Astrocyte (in vitro differentiated cells and primary cell): ENCODE results near the gene CREB5. TPM values are rescaled to one million over a fixed set of nuclear protein-coding genes. Genes with fewer than 3 reads are reported as not detected.
A peak's percentile ranks its signal among the peaks of the same experiment; 100 is the strongest.

ENCODE experiments used
- DNase-seq: peaks from one replicate; pipeline ENCODE4 v3.0.0-alpha.2; 2010; ENCODE audit warnings: low read depth
- FAIRE-seq: peaks from 2 replicates; lab custom pipeline; 2011; peaks lifted over from hg19 to GRCh38; lab: Jason Lieb, UNC
- H2AFZ ChIP-seq: 2 replicates; pipeline ENCODE4 v1.6.0; 2012; ENCODE audit warnings: low read depth, low read length, inconsistent platforms
- H3K27ac ChIP-seq: 2 replicates; pipeline ENCODE4 v1.5.1; 2011; ENCODE audit warnings: low read depth, low read length, inconsistent platforms
- H3K27me3 ChIP-seq: 2 replicates; pipeline ENCODE4 v1.6.0; 2011; ENCODE audit warnings: low read length, inconsistent platforms; ENCODE audit not compliant: insufficient read depth
- H3K36me3 ChIP-seq: 2 replicates; pipeline ENCODE4 v1.5.1; 2011; ENCODE audit warnings: low read length, inconsistent platforms; ENCODE audit not compliant: insufficient read depth
- H3K4me1 ChIP-seq: 2 replicates; pipeline ENCODE4 v1.5.1; 2011; ENCODE audit warnings: low read length, inconsistent platforms; ENCODE audit not compliant: insufficient read depth
- H3K4me2 ChIP-seq: 2 replicates; pipeline ENCODE4 v1.6.0; 2012; ENCODE audit warnings: low read length, inconsistent platforms
- H3K4me3 ChIP-seq: 2 replicates; pipeline ENCODE4 v1.5.1; 2011; ENCODE audit warnings: low read depth, mild to moderate bottlenecking, low read length, inconsistent platforms; ENCODE audit not compliant: insufficient read depth
- H3K79me2 ChIP-seq: 2 replicates; pipeline ENCODE4 v1.6.0; 2012; ENCODE audit warnings: mild to moderate bottlenecking, low read length, inconsistent platforms; ENCODE audit not compliant: insufficient read depth
- H3K9ac ChIP-seq: 2 replicates; pipeline ENCODE4 v1.6.0; 2012; ENCODE audit warnings: mild to moderate bottlenecking, low read length, inconsistent platforms
- H3K9me3 ChIP-seq: 2 replicates; pipeline ENCODE4 v1.5.1; 2012; ENCODE audit warnings: low read depth, mild to moderate bottlenecking, low read length, inconsistent platforms; ENCODE audit not compliant: insufficient read depth
- H4K20me1 ChIP-seq: 2 replicates; pipeline ENCODE4 v1.6.0; 2012; ENCODE audit warnings: low read length, inconsistent platforms; ENCODE audit not compliant: insufficient read depth
- H3K27ac Mint-ChIP-seq: one replicate; pipeline ENCODE4 v1.8.0; 2021; ENCODE audit warnings: mild to moderate bottlenecking, mixed read lengths; ENCODE audit not compliant: unreplicated experiment
- H3K27me3 Mint-ChIP-seq: one replicate; pipeline ENCODE4 v1.8.0; 2021; ENCODE audit warnings: low read depth, mixed read lengths; ENCODE audit not compliant: unreplicated experiment
- H3K36me3 Mint-ChIP-seq: one replicate; pipeline ENCODE4 v1.8.0; 2021; ENCODE audit warnings: low read depth, mixed read lengths; ENCODE audit not compliant: unreplicated experiment
- H3K4me1 Mint-ChIP-seq: one replicate; pipeline ENCODE4 v1.8.0; 2021; ENCODE audit warnings: low read depth, mixed read lengths; ENCODE audit not compliant: unreplicated experiment
- H3K4me3 Mint-ChIP-seq: one replicate; pipeline ENCODE4 v1.8.0; 2021; ENCODE audit warnings: mild to moderate bottlenecking, moderate library complexity, mixed read lengths; ENCODE audit not compliant: unreplicated experiment
- H3K9me3 Mint-ChIP-seq: one replicate; pipeline ENCODE4 v1.8.0; 2021; ENCODE audit warnings: mild to moderate bottlenecking, mixed read lengths; ENCODE audit not compliant: unreplicated experiment
- EZH2 ChIP-seq: IDR thresholded peaks from 2 replicates; pipeline ENCODE4 v1.6.1; 2012; ENCODE audit warnings: mild to moderate bottlenecking, low read length, inconsistent platforms; ENCODE audit not compliant: insufficient read depth
- total RNA-seq: library from RNA; stranded (reverse); gene quantifications from 2 replicates; pipeline ENCODE4 v1.2.1, GENCODE V29; 2021
- TF ChIP-seq, protein P1 (sequence below): IDR thresholded peaks from 2 replicates; pipeline ENCODE4 v1.5.1; 2011; ENCODE audit warnings: low read depth, mild to moderate bottlenecking, inconsistent platforms, low read length, moderate library complexity; ENCODE audit not compliant: insufficient read depth

CREB5 gene
- total RNA-seq, 1 donor from 2014 or later = 25.4 TPM

GRCh38 chr7:28704706-28705105, 292.4 kb downstream of the CREB5 start:
- Mint-ChIP-seq H3K4me3 (no peak overlapping the region), H3K27me3 (no peaks in the 10 kb centered on the region), H3K36me3 (peaks cover 5% of the 10 kb centered on the region), H3K9me3 (peaks cover 3% of the 10 kb centered on the region), H3K27ac (peak overlapping the region; percentile 37), H3K4me1 (peaks cover 24% of the 10 kb centered on the region)
- FAIRE-seq (no peak), DNase-seq (no peak)
- H3K36me3 ChIP-seq = no peaks in the 10 kb centered on the region
- peaks cover 18% of the 10 kb centered on the region for H3K4me1 ChIP-seq
- TF ChIP-seq, protein P1, sequence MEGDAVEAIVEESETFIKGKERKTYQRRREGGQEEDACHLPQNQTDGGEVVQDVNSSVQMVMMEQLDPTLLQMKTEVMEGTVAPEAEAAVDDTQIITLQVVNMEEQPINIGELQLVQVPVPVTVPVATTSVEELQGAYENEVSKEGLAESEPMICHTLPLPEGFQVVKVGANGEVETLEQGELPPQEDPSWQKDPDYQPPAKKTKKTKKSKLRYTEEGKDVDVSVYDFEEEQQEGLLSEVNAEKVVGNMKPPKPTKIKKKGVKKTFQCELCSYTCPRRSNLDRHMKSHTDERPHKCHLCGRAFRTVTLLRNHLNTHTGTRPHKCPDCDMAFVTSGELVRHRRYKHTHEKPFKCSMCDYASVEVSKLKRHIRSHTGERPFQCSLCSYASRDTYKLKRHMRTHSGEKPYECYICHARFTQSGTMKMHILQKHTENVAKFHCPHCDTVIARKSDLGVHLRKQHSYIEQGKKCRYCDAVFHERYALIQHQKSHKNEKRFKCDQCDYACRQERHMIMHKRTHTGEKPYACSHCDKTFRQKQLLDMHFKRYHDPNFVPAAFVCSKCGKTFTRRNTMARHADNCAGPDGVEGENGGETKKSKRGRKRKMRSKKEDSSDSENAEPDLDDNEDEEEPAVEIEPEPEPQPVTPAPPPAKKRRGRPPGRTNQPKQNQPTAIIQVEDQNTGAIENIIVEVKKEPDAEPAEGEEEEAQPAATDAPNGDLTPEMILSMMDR = no peak
- TF ChIP-seq EZH2 = no peak
- H3K4me2 ChIP-seq = no peak overlapping the region
- no peaks in the 10 kb centered on the region for H3K9me3 ChIP-seq
- no peak overlapping the region for H3K4me3 ChIP-seq
- no peaks in the 10 kb centered on the region for H3K27me3 ChIP-seq
- peaks cover 24% of the 10 kb centered on the region for H3K79me2 ChIP-seq
- no peak overlapping the region for H3K9ac ChIP-seq
- peaks cover 22% of the 10 kb centered on the region for H4K20me1 ChIP-seq
- H2AFZ ChIP-seq = no peak overlapping the region
- H3K27ac ChIP-seq = no peak overlapping the region

DNA sequence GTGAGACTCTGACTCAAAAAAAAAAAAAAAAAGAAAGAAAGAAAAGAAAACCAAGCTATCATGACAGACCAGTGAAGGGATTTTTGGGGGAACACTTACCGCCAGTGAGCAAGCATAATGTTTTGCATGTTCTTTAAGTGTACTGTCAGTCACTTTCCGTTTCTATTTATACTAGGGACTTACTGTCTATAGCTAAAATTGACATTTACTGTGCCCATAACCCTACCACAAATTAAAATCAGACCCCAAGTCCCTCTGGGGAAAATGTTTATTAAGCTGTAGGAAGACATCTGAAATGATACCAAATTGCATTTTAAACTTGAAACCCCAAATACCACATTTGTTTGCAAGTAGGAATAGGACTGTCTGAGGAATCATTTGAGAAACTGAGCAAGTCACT, 293.0 kb downstream of the CREB5 start:
- FAIRE-seq = no peak
- no peak overlapping the region for H3K9ac ChIP-seq
- peaks cover 18% of the 10 kb centered on the region for H3K4me1 Mint-ChIP-seq
- DNase-seq = no peak
- no peaks in the 10 kb centered on the region for H3K27me3 Mint-ChIP-seq
- H3K4me3 Mint-ChIP-seq = no peak overlapping the region
- H3K27ac Mint-ChIP-seq = no peak overlapping the region
- peaks cover 22% of the 10 kb centered on the region for H4K20me1 ChIP-seq
- TF ChIP-seq EZH2 = no peak
- TF ChIP-seq, protein P1 = no peak
- no peak overlapping the region for H3K27ac ChIP-seq
- peaks cover 3% of the 10 kb centered on the region for H3K9me3 Mint-ChIP-seq
- peaks cover 5% of the 10 kb centered on the region for H3K36me3 Mint-ChIP-seq
- H3K4me1 ChIP-seq = peaks cover 18% of the 10 kb centered on the region
- H3K27me3 ChIP-seq = no peaks in the 10 kb centered on the region
- H3K4me2 ChIP-seq = no peak overlapping the region
- no peak overlapping the region for H3K4me3 ChIP-seq
- no peaks in the 10 kb centered on the region for H3K9me3 ChIP-seq
- peaks cover 21% of the 10 kb centered on the region for H3K79me2 ChIP-seq
- H3K36me3 ChIP-seq = no peaks in the 10 kb centered on the region
- no peak overlapping the region for H2AFZ ChIP-seq

DNA sequence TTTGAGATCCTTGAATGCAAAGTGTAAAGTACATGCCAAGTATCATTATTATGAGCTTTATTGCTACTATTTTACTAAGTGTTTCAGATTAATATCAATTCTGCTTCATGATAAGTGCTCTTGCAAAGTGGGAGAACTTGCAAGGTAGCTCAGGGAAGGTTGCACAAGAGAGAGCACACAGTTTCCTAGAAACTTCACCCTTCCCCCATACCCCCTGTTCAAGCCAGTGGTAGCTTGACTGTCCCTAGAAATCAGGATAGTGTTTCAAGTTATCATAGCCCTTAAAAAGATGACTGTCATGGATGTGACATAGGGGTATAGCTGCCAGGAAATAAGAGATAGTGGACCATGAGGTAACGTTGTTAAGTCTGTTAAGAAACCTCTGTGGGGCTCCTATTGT, 294.3 kb downstream of the CREB5 start:
- no peaks in the 10 kb centered on the region for H3K36me3 ChIP-seq
- TF ChIP-seq EZH2 = no peak
- TF ChIP-seq, protein P1 = no peak
- H3K9ac ChIP-seq = no peak overlapping the region
- H3K9me3 Mint-ChIP-seq = peaks cover 3% of the 10 kb centered on the region
- peaks cover 13% of the 10 kb centered on the region for H3K4me1 Mint-ChIP-seq
- H3K4me2 ChIP-seq = no peak overlapping the region
- H3K4me3 Mint-ChIP-seq = no peak overlapping the region
- no peaks in the 10 kb centered on the region for H3K27me3 Mint-ChIP-seq
- no peak overlapping the region for H3K27ac Mint-ChIP-seq
- H2AFZ ChIP-seq = no peak overlapping the region
- H3K79me2 ChIP-seq = peaks cover 32% of the 10 kb centered on the region
- no peaks in the 10 kb centered on the region for H3K27me3 ChIP-seq
- H3K9me3 ChIP-seq = no peaks in the 10 kb centered on the region
- no peak for DNase-seq
- no peak for FAIRE-seq
- peaks cover 28% of the 10 kb centered on the region for H4K20me1 ChIP-seq
- peaks cover 5% of the 10 kb centered on the region for H3K36me3 Mint-ChIP-seq
- no peak overlapping the region for H3K4me3 ChIP-seq
- H3K4me1 ChIP-seq = peaks cover 15% of the 10 kb centered on the region
- no peak overlapping the region for H3K27ac ChIP-seq
